ENCODE data around the gene SLC18B1.

DNA sequence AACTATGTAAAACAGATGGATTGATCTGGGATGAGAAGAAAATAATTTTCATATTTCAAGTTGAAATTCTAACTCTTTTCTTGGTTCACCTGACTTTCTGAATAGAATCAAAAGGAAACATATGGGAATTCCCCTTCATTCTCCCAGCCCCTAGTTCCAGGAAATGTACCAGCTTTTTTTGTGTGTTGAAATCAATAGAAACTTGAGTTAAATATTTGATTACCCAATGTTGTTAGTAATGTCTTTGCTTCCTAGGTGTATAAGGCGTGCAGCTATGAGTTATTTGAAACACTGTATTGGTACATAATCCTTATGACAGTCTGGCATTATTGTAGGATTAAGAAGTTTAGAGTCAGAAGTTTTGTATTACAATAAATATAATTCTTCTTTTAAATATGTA, 62.2 kb downstream of the SLC18B1 start:
- TF ChIP-seq POLR2AphosphoS5 (IDR thresholded peaks at IDR 0.05; ENCODE audit: low read depth, low read length) = no peak
- TF ChIP-seq, protein P1, sequence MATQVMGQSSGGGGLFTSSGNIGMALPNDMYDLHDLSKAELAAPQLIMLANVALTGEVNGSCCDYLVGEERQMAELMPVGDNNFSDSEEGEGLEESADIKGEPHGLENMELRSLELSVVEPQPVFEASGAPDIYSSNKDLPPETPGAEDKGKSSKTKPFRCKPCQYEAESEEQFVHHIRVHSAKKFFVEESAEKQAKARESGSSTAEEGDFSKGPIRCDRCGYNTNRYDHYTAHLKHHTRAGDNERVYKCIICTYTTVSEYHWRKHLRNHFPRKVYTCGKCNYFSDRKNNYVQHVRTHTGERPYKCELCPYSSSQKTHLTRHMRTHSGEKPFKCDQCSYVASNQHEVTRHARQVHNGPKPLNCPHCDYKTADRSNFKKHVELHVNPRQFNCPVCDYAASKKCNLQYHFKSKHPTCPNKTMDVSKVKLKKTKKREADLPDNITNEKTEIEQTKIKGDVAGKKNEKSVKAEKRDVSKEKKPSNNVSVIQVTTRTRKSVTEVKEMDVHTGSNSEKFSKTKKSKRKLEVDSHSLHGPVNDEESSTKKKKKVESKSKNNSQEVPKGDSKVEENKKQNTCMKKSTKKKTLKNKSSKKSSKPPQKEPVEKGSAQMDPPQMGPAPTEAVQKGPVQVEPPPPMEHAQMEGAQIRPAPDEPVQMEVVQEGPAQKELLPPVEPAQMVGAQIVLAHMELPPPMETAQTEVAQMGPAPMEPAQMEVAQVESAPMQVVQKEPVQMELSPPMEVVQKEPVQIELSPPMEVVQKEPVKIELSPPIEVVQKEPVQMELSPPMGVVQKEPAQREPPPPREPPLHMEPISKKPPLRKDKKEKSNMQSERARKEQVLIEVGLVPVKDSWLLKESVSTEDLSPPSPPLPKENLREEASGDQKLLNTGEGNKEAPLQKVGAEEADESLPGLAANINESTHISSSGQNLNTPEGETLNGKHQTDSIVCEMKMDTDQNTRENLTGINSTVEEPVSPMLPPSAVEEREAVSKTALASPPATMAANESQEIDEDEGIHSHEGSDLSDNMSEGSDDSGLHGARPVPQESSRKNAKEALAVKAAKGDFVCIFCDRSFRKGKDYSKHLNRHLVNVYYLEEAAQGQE (IDR thresholded peaks at IDR 0.05; ENCODE audit: insufficient read depth in 1 of 2, low read depth in 2 of 2, low read length in 2 of 2) = no peak

Measured in PFSK-1 (cell line).